Upper lobe of right lung (tissue), 1 donor: ENCODE results near the gene OR51A4. TPM values are rescaled to one million over a fixed set of nuclear protein-coding genes. Genes with fewer than 3 reads are reported as not detected.

Source experiments
- ATAC-seq: fragments of 200-7000 bp; cut with Tn5 transposase; one replicate; pipeline ENCODE4 v1.9.1; 2020; ENCODE audit warnings: mild to moderate bottlenecking, moderate library complexity
- DNase-seq: peaks from one replicate; pipeline ENCODE4 v3.0.0-alpha.2; 2020
- H3K27ac ChIP-seq: fragments of 200-600 bp; one replicate; pipeline ENCODE4 v1.8.0; 2022
- H3K27me3 ChIP-seq: fragments of 200-600 bp; one replicate; pipeline ENCODE4 v1.8.0; 2022; ENCODE audit warnings: mild to moderate bottlenecking
- H3K36me3 ChIP-seq: fragments of 200-600 bp; one replicate; pipeline ENCODE4 v1.8.0; 2022
- H3K4me1 ChIP-seq: fragments of 200-600 bp; one replicate; pipeline ENCODE4 v1.8.0; 2022
- H3K4me3 ChIP-seq: fragments of 200-600 bp; one replicate; pipeline ENCODE4 v1.8.0; 2022; ENCODE audit warnings: mild to moderate bottlenecking
- H3K9me3 ChIP-seq: fragments of 200-600 bp; one replicate; pipeline ENCODE4 v1.8.0; 2022
- intact Hi-C: fragments of 100-400 bp; cut with DNase I; formaldehyde crosslinking; loops from one replicate; pipeline ENCODE4 v1.11.0; 2022
- total RNA-seq: library from RNA; stranded (reverse); fragmentation: NEBNext Ultra II Directional; extraction: Animal tissue kit (Norgen Biotek cat#: 25700); gene quantifications from one replicate; pipeline ENCODE4 v1.2.1, GENCODE V29; 2021
- TF ChIP-seq, protein P1 (sequence below): fragments of 200-600 bp; IDR thresholded peaks from one replicate; pipeline ENCODE4 v1.8.0; 2022; ENCODE audit warnings: antibody characterized with exemption
- donor health status: DM: no; HTN: yes; CAD: no; lungs with severe emphysema.

The OR51A4 gene
- total RNA-seq, 1 donor from 2014 or later, result not detected

DNA sequence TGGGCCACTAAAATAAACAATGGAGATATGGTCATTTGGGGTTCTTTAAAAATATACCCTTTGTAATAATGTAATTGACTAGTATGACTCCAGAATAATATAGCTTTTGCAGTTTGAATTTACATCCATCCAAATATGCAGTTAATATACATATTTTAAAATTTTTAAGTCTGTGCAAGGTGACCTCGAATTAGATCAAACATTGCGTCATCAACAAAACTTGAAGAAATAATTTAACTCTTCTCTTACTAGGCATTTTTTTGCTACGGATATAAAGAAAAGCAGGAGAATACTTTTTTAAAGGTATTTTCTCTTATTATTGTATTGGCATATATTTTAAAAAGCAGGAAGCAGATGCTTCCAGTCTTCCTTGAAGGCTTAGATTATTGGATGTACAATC lies 10.7 kb downstream of the OR51A4 start:
- ATAC-seq (no peak), DNase-seq (no peak)
- H3K4me3 ChIP-seq, result no peak overlapping the region
- no peaks in the 10 kb centered on the region for H3K36me3 ChIP-seq
- intact Hi-C loops, result no loop called here
- no peaks in the 10 kb centered on the region for H3K9me3 ChIP-seq
- TF ChIP-seq, protein P1, sequence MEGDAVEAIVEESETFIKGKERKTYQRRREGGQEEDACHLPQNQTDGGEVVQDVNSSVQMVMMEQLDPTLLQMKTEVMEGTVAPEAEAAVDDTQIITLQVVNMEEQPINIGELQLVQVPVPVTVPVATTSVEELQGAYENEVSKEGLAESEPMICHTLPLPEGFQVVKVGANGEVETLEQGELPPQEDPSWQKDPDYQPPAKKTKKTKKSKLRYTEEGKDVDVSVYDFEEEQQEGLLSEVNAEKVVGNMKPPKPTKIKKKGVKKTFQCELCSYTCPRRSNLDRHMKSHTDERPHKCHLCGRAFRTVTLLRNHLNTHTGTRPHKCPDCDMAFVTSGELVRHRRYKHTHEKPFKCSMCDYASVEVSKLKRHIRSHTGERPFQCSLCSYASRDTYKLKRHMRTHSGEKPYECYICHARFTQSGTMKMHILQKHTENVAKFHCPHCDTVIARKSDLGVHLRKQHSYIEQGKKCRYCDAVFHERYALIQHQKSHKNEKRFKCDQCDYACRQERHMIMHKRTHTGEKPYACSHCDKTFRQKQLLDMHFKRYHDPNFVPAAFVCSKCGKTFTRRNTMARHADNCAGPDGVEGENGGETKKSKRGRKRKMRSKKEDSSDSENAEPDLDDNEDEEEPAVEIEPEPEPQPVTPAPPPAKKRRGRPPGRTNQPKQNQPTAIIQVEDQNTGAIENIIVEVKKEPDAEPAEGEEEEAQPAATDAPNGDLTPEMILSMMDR, result no peak
- no peaks in the 10 kb centered on the region for H3K4me1 ChIP-seq
- H3K27ac ChIP-seq, result no peak overlapping the region
- no peaks in the 10 kb centered on the region for H3K27me3 ChIP-seq

DNA sequence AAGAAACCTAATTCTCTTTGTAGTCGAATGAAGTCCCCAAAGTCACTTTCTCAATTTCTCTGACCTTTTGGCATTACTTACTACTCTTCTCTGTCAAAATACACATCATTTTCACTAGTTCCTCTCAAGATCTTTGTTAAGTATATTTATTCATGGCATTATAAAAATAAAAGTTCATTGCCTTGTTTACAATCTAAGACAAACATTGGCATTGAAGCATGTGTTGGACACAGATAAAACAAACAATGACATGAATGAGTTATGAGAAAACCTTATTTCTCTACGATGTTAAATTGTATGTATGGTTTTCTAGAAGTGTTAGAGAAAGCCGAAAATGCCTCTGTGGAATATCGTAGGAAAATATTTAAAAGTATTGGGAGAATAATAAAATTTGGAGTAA lies 14.7 kb downstream of the OR51A4 start:
- H3K27me3 ChIP-seq, result no peaks in the 10 kb centered on the region
- TF ChIP-seq, protein P1, result no peak
- H3K4me1 ChIP-seq, result no peaks in the 10 kb centered on the region
- DNase-seq (no peak), ATAC-seq (no peak)
- intact Hi-C loops, result no loop called here
- no peak overlapping the region for H3K4me3 ChIP-seq
- H3K36me3 ChIP-seq, result no peaks in the 10 kb centered on the region
- no peaks in the 10 kb centered on the region for H3K9me3 ChIP-seq
- H3K27ac ChIP-seq, result no peak overlapping the region

DNA sequence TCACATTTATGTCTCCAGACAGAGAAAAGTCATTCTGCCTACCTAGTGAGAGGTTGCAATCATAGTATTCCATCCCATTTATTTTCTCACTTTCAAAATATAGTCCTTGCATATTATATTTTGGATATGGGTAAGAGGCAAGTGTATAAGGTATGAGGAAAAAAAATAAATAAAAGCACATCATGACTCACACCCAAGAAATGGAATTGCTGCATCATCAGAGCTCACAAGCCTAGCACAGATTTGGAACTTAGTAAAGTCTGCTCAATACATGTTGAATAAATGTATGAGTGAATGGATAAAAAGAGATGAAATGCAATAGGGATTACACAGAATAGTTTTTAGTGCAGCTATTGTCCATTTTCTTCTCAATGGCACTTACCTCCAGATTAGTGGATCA lies 20.8 kb downstream of the OR51A4 start:
- Histone ChIP-seq H3K36me3 (no peaks in the 10 kb centered on the region), H3K4me1 (no peaks in the 10 kb centered on the region), H3K27ac (no peak overlapping the region), H3K27me3 (no peaks in the 10 kb centered on the region), H3K4me3 (no peak overlapping the region), H3K9me3 (no peaks in the 10 kb centered on the region)
- DNase-seq (no peak), ATAC-seq (no peak)
- intact Hi-C loops, result no loop called here
- TF ChIP-seq, protein P1, result no peak

DNA sequence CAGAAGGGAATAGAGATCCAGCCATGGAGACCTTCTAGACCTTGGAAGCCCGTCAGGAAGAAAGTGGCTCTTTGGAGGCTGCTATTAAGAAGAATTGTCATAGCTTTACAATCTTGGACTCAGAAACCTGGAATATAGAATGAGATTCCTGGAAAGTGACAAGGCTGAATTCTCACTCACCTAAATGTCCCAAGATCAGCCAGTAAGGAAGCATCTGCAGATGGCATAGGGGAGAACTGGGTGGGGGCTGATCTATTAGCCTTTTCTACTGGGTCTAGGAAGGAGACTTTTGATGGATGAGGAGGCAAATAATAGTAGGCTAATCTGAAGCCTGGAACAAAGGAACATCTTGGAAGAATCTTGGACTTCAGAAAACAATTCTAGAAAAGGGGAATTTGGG lies 23.2 kb downstream of the OR51A4 start, which contains the start of gene OR51G1:
OR51G1 (minus strand) TSS at position 101 of the 400 bp plus-strand sequence; CDS start at position 101, 0 bp downstream.
- no peak for DNase-seq
- no peak within 1 kb of the TSS for H3K4me3 ChIP-seq
- H3K27ac ChIP-seq, result no peak within 1 kb of the TSS
- no peaks in the 10 kb centered on the region for H3K4me1 ChIP-seq
- no peaks in the 10 kb centered on the region for H3K9me3 ChIP-seq
- ATAC-seq, result no peak
- intact Hi-C loops, result no loop called here
- no peaks in the 10 kb centered on the region for H3K27me3 ChIP-seq
- TF ChIP-seq, protein P1, result no peak
- no peaks in the 10 kb centered on the region for H3K36me3 ChIP-seq

DNA sequence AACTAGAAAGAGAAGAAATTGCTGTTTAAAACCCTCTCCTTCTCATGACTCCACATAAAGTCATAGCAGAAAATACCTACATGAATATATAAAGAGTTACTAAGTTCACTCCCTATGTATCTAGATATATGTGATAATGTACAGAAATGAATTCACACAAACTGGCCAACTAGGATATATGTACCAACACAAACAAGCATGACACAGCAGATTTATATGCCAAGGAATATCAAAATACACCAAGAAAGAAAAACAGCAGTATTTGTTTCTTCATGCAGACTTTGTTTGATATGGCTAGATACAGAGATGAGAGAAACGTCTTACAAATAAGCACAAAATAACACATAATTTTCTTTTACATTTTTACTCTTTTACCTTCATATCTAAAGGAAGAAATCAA lies 25.1 kb downstream of the OR51A4 start:
- no peaks in the 10 kb centered on the region for H3K4me1 ChIP-seq
- TF ChIP-seq, protein P1, result no peak
- intact Hi-C loops, result no loop called here
- no peak overlapping the region for H3K27ac ChIP-seq
- ATAC-seq (no peak), DNase-seq (no peak)
- H3K36me3 ChIP-seq, result no peaks in the 10 kb centered on the region
- no peak overlapping the region for H3K4me3 ChIP-seq
- no peaks in the 10 kb centered on the region for H3K9me3 ChIP-seq
- H3K27me3 ChIP-seq, result no peaks in the 10 kb centered on the region

DNA sequence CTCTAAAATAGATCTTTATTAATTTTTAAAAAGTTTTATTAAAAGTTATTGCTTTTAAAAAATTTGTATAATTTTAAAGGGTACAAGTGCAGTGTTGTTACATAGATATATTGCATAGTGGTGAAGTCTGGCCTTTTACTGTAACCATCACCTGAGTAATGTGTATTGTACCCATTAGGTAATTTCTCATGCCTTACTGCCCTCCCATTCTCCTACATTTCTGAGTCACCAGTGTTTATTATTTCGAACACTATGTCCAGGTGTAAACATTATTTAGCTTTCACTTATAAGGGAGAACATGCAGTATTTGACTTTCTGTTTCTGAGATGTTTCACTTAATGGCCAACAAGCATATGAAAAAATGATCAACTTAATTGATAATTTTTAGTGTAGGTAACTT lies 25.6 kb downstream of the OR51A4 start:
- Histone ChIP-seq H3K4me1 (no peaks in the 10 kb centered on the region), H3K27ac (no peak overlapping the region), H3K27me3 (no peaks in the 10 kb centered on the region), H3K9me3 (no peaks in the 10 kb centered on the region), H3K4me3 (no peak overlapping the region), H3K36me3 (no peaks in the 10 kb centered on the region)
- ATAC-seq (no peak), DNase-seq (no peak)
- TF ChIP-seq, protein P1, result no peak
- intact Hi-C loops, result no loop called here
